ENCODE results near the gene SS18L1.

GRCh38 chr20:62160876-62161275 lies 17.3 kb downstream of the SS18L1 start:
- no peak for TF ChIP-seq EZH2 (IDR thresholded peaks at IDR 0.05)
- TF ChIP-seq POLR2AphosphoS5 (IDR thresholded peaks at IDR 0.05; ENCODE audit: borderline replicate concordance, low read depth, low read length): no peak

Data from SK-N-MC (cell line).